Tibial artery (tissue), 4 donors: ENCODE results near the gene CXCL9.

Experiments used
- DNase-seq, 2 donors: peaks; one replicate each; pipeline ENCODE4 v3.0.0-alpha.2; 2019
- H3K27ac ChIP-seq, 2 donors: fragments of 200-600 bp; sonication (generic) in 1 of 2; 1 replicate in 1 of 2; 2 replicates in 1 of 2; pipeline ENCODE4 v1.5.1; 2018 to 2019; ENCODE audit warnings: mild to moderate bottlenecking in 1 of 2
- H3K27me3 ChIP-seq, 2 donors: fragments of 200-600 bp; sonication (generic) in 1 of 2; one replicate each; pipeline versions ENCODE4 v1.5.1 to v1.6.0; 2016 to 2019
- H3K36me3 ChIP-seq, 3 donors: fragments of 200-600 bp; sonication (generic) in 2 of 3; one replicate each; pipeline ENCODE4 v1.5.1; 2016 to 2019; ENCODE audit warnings: mild to moderate bottlenecking in 2 of 3
- H3K4me1 ChIP-seq, 4 donors: fragments of 200-600 bp; sonication (generic) in 2 of 4; 1 replicate in 3 of 4; 2 replicates in 1 of 4; pipeline ENCODE4 v1.5.1; 2016 to 2019
- H3K4me3 ChIP-seq, 2 donors: fragments of 200-600 bp; sonication (generic) in 1 of 2; 1 replicate in 1 of 2; 2 replicates in 1 of 2; pipeline ENCODE4 v1.5.1; 2018 to 2019; ENCODE audit warnings: mild to moderate bottlenecking in 2 of 2
- H3K9me3 ChIP-seq, 3 donors: fragments of 200-600 bp; sonication (generic) in 1 of 3; one replicate each; pipeline ENCODE4 v1.5.1; 2016 to 2019
- CTCF ChIP-seq, 2 experiments: fragments of 200-600 bp in 1 of 2; fragments of 450-650 bp in 1 of 2; IDR thresholded peaks; one replicate each; pipeline ENCODE4 v1.5.1; 2017 to 2019; ENCODE audit warnings: antibody characterized with exemption in 2 of 2, mild to moderate bottlenecking in 1 of 2, moderate library complexity in 1 of 2
- intact Hi-C: fragments of 100-400 bp; cut with DNase I; formaldehyde crosslinking; loops from one replicate; pipeline ENCODE4 v1.15.0; 2023; ENCODE audit warnings: low total_unique reads

Gene CXCL9

GRCh38 chr4:76036855-76037254 is 29.5 kb upstream of the CXCL9 start:
- H3K27ac ChIP-seq, result no peak overlapping the region
- H3K36me3 ChIP-seq, result no peaks in the 10 kb centered on the region
- H3K9me3 ChIP-seq, result no peaks in the 10 kb centered on the region
- H3K27me3 ChIP-seq, result no peaks in the 10 kb centered on the region
- intact Hi-C loops, result no loop called here
- H3K4me3 ChIP-seq, result no peak overlapping the region
- no peak for TF ChIP-seq CTCF (IDR thresholded peaks at IDR 0.05)
- no peak for DNase-seq
- no peaks in the 10 kb centered on the region for H3K4me1 ChIP-seq

- intact Hi-C loops, result no loop called here
- Histone ChIP-seq H3K27me3 (no peaks in the 10 kb centered on the region), H3K4me1 (no peaks in the 10 kb centered on the region), H3K9me3 (no peaks in the 10 kb centered on the region), H3K27ac (no peak within 1 kb of the TSS), H3K4me3 (no peak within 1 kb of the TSS), H3K36me3 (no peaks in the 10 kb centered on the region)
- no peak for TF ChIP-seq CTCF (IDR thresholded peaks at IDR 0.05)
- no peak for DNase-seq
These were observed 28.6 kb upstream of the CXCL9 start, which contains the start of gene CXCL11 for GRCh38 chr4:76035799-76036380. Gene CXCL11, minus strand, starts transcription at chr4:76036070. Its CDS starts 83 bp downstream, at chr4:76035987.

- H3K9me3 ChIP-seq, result no peaks in the 10 kb centered on the region
- no peaks in the 10 kb centered on the region for H3K27me3 ChIP-seq
- H3K27ac ChIP-seq, result no peak overlapping the region
- no peak for TF ChIP-seq CTCF (IDR thresholded peaks at IDR 0.05)
- no peaks in the 10 kb centered on the region for H3K4me1 ChIP-seq
- no peak overlapping the region for H3K4me3 ChIP-seq
- intact Hi-C loops, result no loop called here
- no peak for DNase-seq
- H3K36me3 ChIP-seq, result no peaks in the 10 kb centered on the region
These were observed 27.8 kb upstream of the CXCL9 start for GRCh38 chr4:76035141-76035540.

GRCh38 chr4:76029300-76029699 is 22.0 kb upstream of the CXCL9 start:
- no peak for TF ChIP-seq CTCF (IDR thresholded peaks at IDR 0.05)
- Histone ChIP-seq H3K4me1 (peaks cover 0 to 7% (median 3%) of the 10 kb centered on the region in 4 donors), H3K9me3 (no peaks in the 10 kb centered on the region), H3K36me3 (no peaks in the 10 kb centered on the region), H3K4me3 (no peak overlapping the region), H3K27me3 (no peaks in the 10 kb centered on the region), H3K27ac (no peak overlapping the region)
- no peak for DNase-seq
- intact Hi-C loops, result no loop called here

- no peaks in the 10 kb centered on the region for H3K27me3 ChIP-seq
- no peaks in the 10 kb centered on the region for H3K36me3 ChIP-seq
- H3K4me1 ChIP-seq, result peaks cover 0 to 7% (median 3%) of the 10 kb centered on the region in 4 donors
- H3K4me3 ChIP-seq, result peak overlapping the region in 1 of 2 donors; percentile 26
- no peaks in the 10 kb centered on the region for H3K9me3 ChIP-seq
- no peak for TF ChIP-seq CTCF (IDR thresholded peaks at IDR 0.05)
- intact Hi-C loops, result no loop called here
- DNase-seq, result no peak
- H3K27ac ChIP-seq, result no peak overlapping the region
These were observed 21.0 kb upstream of the CXCL9 start for GRCh38 chr4:76028350-76028765.

- TF ChIP-seq CTCF (IDR thresholded peaks at IDR 0.05), result no peak
- H3K27ac ChIP-seq, result no peak overlapping the region
These were observed 16.8 kb upstream of the CXCL9 start for GRCh38 chr4:76024065-76024464.

More at GRCh38 chr4:76024065-76024464, 16.8 kb upstream of the CXCL9 start:
- Histone ChIP-seq H3K27me3 (no peaks in the 10 kb centered on the region), H3K4me3 (no peak overlapping the region), H3K9me3 (no peaks in the 10 kb centered on the region), H3K4me1 (peaks cover 0 to 7% (median 3%) of the 10 kb centered on the region in 4 donors), H3K36me3 (no peaks in the 10 kb centered on the region)
- DNase-seq, result no peak
- intact Hi-C loops, result no loop called here
